SU-DHL-6 (cell line): Measurements from ENCODE around the gene FBXO28.
A peak's percentile ranks its signal among the peaks of the same experiment; 100 is the strongest.

ENCODE experiments used
- H2AFZ ChIP-seq: fragments of 200-600 bp; sonication (generic); 2 replicates; pipeline ENCODE4 v1.6.1; 2014; ENCODE audit warnings: low read depth, mild to moderate bottlenecking, moderate library complexity, mixed read lengths, antibody characterized with exemption, low read length; ENCODE audit not compliant: severe bottlenecking
- H3F3A ChIP-seq: fragments of 200-600 bp; shearing (Covaris generic); 2 replicates; pipeline ENCODE4 v1.6.0; 2016; ENCODE audit warnings: antibody characterized with exemption, mild to moderate bottlenecking; ENCODE audit not compliant: insufficient read depth
- H3K27ac ChIP-seq: fragments of 200-600 bp; sonication (generic); 2 replicates; pipeline ENCODE4 v1.5.1; 2016; ENCODE audit warnings: low read depth, mild to moderate bottlenecking, low read length, moderate library complexity, mixed read lengths
- H3K27me3 ChIP-seq: fragments of 200-600 bp; sonication (generic), shearing (Covaris generic); 2 replicates; pipeline ENCODE4 v1.6.0; 2014; ENCODE audit warnings: mild to moderate bottlenecking, low read length
- H3K36me3 ChIP-seq: fragments of 200-600 bp; sonication (generic); 2 replicates; pipeline ENCODE4 v1.6.1; 2014; ENCODE audit warnings: mild to moderate bottlenecking, low read length, mixed read lengths
- H3K4me2 ChIP-seq: fragments of 300-600, 200-600 bp; shearing (Covaris generic), sonication (generic); 2 replicates; pipeline ENCODE4 v1.6.0; 2014; ENCODE audit warnings: low read length, low read depth, mild to moderate bottlenecking; ENCODE audit not compliant: poor library complexity, severe bottlenecking
- H3K4me3 ChIP-seq: fragments of 200-600 bp; sonication (generic); 2 replicates; pipeline ENCODE4 v1.5.1; 2014; ENCODE audit warnings: antibody characterized with exemption, low read length, mild to moderate bottlenecking, mixed read lengths; ENCODE audit not compliant: insufficient read depth, poor library complexity, severe bottlenecking
- H3K79me2 ChIP-seq: fragments of 200-600 bp; sonication (generic); 2 replicates; pipeline ENCODE4 v1.6.1; 2014; ENCODE audit warnings: mild to moderate bottlenecking, low read length, moderate library complexity; ENCODE audit not compliant: insufficient read depth
- H3K9ac ChIP-seq: fragments of 200-600 bp; sonication (generic); 2 replicates; pipeline ENCODE4 v1.7.0; 2014; ENCODE audit warnings: mild to moderate bottlenecking, low read length
- H3K9me2 ChIP-seq: fragments of 200-600 bp; sonication (generic); replicated peaks from 2 replicates; pipeline ENCODE4 v1.6.1; 2014; ENCODE audit warnings: low read length; ENCODE audit not compliant: insufficient read depth
- H3K9me3 ChIP-seq: fragments of 200-600 bp; sonication (generic); 2 replicates; pipeline ENCODE4 v1.6.1; 2014; ENCODE audit warnings: low read length, mixed read lengths; ENCODE audit not compliant: insufficient read depth
- H4K20me1 ChIP-seq: fragments of 200-600 bp; sonication (generic); 2 replicates; pipeline ENCODE4 v1.6.1; 2014; ENCODE audit warnings: low read depth, mild to moderate bottlenecking, antibody characterized with exemption, low read length, moderate library complexity, mixed read lengths
- CTCF ChIP-seq: fragments of 200-600 bp; sonication (generic); IDR thresholded peaks from one replicate; pipeline ENCODE4 v1.5.1; 2017; ENCODE audit warnings: antibody characterized with exemption, mild to moderate bottlenecking, low read length, moderate library complexity; ENCODE audit not compliant: insufficient read depth, poor library complexity, severe bottlenecking
- EZH2phosphoT487 ChIP-seq: fragments of 200-600 bp; sonication (generic), shearing (Covaris generic); conservative IDR thresholded peaks from 2 replicates; pipeline ENCODE4 v1.6.1; 2018; ENCODE audit warnings: mild to moderate bottlenecking, antibody characterized with exemption, low read length, moderate library complexity, mixed read lengths

The FBXO28 gene

GRCh38 chr1:224107282-224107625, 6.7 kb upstream of the FBXO28 start:
- no peaks in the 10 kb centered on the region for H3K27me3 ChIP-seq
- no peaks in the 10 kb centered on the region for H3K9me3 ChIP-seq
- no peaks in the 10 kb centered on the region for H3K9me2 ChIP-seq
- H3K79me2 ChIP-seq: no peaks in the 10 kb centered on the region
- no peak overlapping the region for H3K27ac ChIP-seq
- no peak overlapping the region for H3K4me3 ChIP-seq
- H3F3A ChIP-seq: no peaks in the 10 kb centered on the region
- H2AFZ ChIP-seq: peak overlapping the region; percentile 96
- H4K20me1 ChIP-seq: no peaks in the 10 kb centered on the region
- H3K4me2 ChIP-seq: no peak overlapping the region
- H3K9ac ChIP-seq: no peak overlapping the region
- no peaks in the 10 kb centered on the region for H3K36me3 ChIP-seq
- TF ChIP-seq CTCF (no peak), EZH2phosphoT487 (no peak)

- TF ChIP-seq CTCF (no peak), EZH2phosphoT487 (no peak)
- Histone ChIP-seq H3F3A (peaks cover 7% of the 10 kb centered on the region; the same call in 1 of the 2 replicates), H3K79me2 (peaks cover 6% of the 10 kb centered on the region; the same call in 1 of the 2 replicates), H3K9ac (no peak overlapping the region), H4K20me1 (no peaks in the 10 kb centered on the region), H3K27me3 (no peaks in the 10 kb centered on the region), H3K4me2 (no peak overlapping the region), H3K4me3 (no peak overlapping the region), H3K36me3 (no peaks in the 10 kb centered on the region), H3K27ac (no peak overlapping the region), H2AFZ (no peak overlapping the region), H3K9me3 (no peaks in the 10 kb centered on the region), H3K9me2 (no peaks in the 10 kb centered on the region)
These were observed 4.9 kb upstream of the FBXO28 start for GRCh38 chr1:224108991-224109390.

GRCh38 chr1:224109981-224110380, 3.9 kb upstream of the FBXO28 start:
- H2AFZ ChIP-seq: no peak overlapping the region

More at GRCh38 chr1:224109981-224110380, 3.9 kb upstream of the FBXO28 start:
- Histone ChIP-seq H4K20me1 (no peaks in the 10 kb centered on the region), H3K27ac (no peak overlapping the region), H3K4me3 (no peak overlapping the region), H3K36me3 (no peaks in the 10 kb centered on the region), H3K79me2 (peaks cover 15% of the 10 kb centered on the region), H3K9ac (no peak overlapping the region), H3F3A (peaks cover 11% of the 10 kb centered on the region), H3K4me2 (no peak overlapping the region), H3K27me3 (no peaks in the 10 kb centered on the region), H3K9me2 (no peaks in the 10 kb centered on the region), H3K9me3 (no peaks in the 10 kb centered on the region)
- no peak for TF ChIP-seq CTCF
- TF ChIP-seq EZH2phosphoT487: no peak
